GM19099 (cell line): ENCODE measurements around the gene POLA1.

Source experiments
- POLR2A ChIP-seq: IDR thresholded peaks from 3 replicates; pipeline ENCODE4 v1.6.1; 2011; ENCODE audit warnings: low read depth; ENCODE audit not compliant: insufficient read length; ENCODE audit errors: extremely low read depth

POLA1 gene

GRCh38 chrX:24946369-24946768 is 252.7 kb downstream of the POLA1 start:
- no peak for TF ChIP-seq POLR2A

GRCh38 chrX:24954732-24955131 is 261.0 kb downstream of the POLA1 start:
- no peak for TF ChIP-seq POLR2A

- no peak for TF ChIP-seq POLR2A
Observed at GRCh38 chrX:24955372-24955930, 261.7 kb downstream of the POLA1 start.

- no peak for TF ChIP-seq POLR2A
Observed at GRCh38 chrX:24956828-24957227, 263.1 kb downstream of the POLA1 start.

- no peak for TF ChIP-seq POLR2A
Observed at GRCh38 chrX:24961809-24962208, 268.1 kb downstream of the POLA1 start.

GRCh38 chrX:24963823-24964222 is 270.1 kb downstream of the POLA1 start:
- no peak for TF ChIP-seq POLR2A

GRCh38 chrX:24965372-24965771 is 271.7 kb downstream of the POLA1 start:
- no peak for TF ChIP-seq POLR2A

GRCh38 chrX:24969812-24970211 is 276.1 kb downstream of the POLA1 start:
- no peak for TF ChIP-seq POLR2A

- TF ChIP-seq POLR2A = no peak
Observed at GRCh38 chrX:24979081-24979480, 285.4 kb downstream of the POLA1 start.

- TF ChIP-seq POLR2A = no peak
Observed at GRCh38 chrX:24981030-24981429, 287.3 kb downstream of the POLA1 start.

GRCh38 chrX:24982306-24982965 is 288.7 kb downstream of the POLA1 start:
- TF ChIP-seq POLR2A = no peak

GRCh38 chrX:24983931-24984330 is 290.2 kb downstream of the POLA1 start:
- no peak for TF ChIP-seq POLR2A

- no peak for TF ChIP-seq POLR2A
Observed at GRCh38 chrX:24985120-24985519, 291.4 kb downstream of the POLA1 start.

GRCh38 chrX:24987731-24988130 is 294.0 kb downstream of the POLA1 start:
- no peak for TF ChIP-seq POLR2A

- TF ChIP-seq POLR2A = no peak
Observed at GRCh38 chrX:24988314-24988713, 294.6 kb downstream of the POLA1 start.

- TF ChIP-seq POLR2A = no peak
Observed at GRCh38 chrX:24990535-24990934, 296.8 kb downstream of the POLA1 start.

GRCh38 chrX:24993879-24994278 is 300.2 kb downstream of the POLA1 start:
- no peak for TF ChIP-seq POLR2A
